22Rv1 (cell line): ENCODE measurements around the gene PALLD.

Experiments
- H3K27ac ChIP-seq: fragments of 450-650 bp; 2 replicates; pipeline ENCODE4 v1.5.1; 2017
- ZFX ChIP-seq: fragments of 450-650 bp; IDR thresholded peaks from 2 replicates; pipeline ENCODE4 v1.6.1; 2017; ENCODE audit warnings: antibody characterized with exemption, borderline replicate concordance
- TF ChIP-seq, protein P1 (sequence below): fragments of 450-650 bp; IDR thresholded peaks from 2 replicates; pipeline ENCODE4 v1.5.1; 2017; ENCODE audit warnings: mild to moderate bottlenecking

PALLD gene

DNA sequence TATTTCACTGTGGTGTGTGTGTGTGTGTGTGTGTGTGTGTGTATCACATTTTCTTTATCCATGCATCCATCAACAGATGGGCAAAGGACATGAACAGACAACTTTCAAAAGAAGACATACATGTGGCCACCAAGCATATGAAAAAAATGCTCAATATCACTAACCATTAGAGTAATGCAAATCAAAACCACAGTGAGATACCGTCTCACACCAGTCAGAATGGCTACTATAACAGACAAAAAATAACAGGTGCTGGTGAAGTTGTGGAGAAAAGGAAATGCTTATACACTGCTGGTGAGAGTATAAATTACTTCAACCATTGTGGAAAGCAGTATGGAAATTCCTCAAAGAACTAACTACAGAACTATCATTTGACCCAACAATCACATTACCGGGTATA lies 83.4 kb downstream of the PALLD start:
- no peak for TF ChIP-seq ZFX
- TF ChIP-seq, protein P1, sequence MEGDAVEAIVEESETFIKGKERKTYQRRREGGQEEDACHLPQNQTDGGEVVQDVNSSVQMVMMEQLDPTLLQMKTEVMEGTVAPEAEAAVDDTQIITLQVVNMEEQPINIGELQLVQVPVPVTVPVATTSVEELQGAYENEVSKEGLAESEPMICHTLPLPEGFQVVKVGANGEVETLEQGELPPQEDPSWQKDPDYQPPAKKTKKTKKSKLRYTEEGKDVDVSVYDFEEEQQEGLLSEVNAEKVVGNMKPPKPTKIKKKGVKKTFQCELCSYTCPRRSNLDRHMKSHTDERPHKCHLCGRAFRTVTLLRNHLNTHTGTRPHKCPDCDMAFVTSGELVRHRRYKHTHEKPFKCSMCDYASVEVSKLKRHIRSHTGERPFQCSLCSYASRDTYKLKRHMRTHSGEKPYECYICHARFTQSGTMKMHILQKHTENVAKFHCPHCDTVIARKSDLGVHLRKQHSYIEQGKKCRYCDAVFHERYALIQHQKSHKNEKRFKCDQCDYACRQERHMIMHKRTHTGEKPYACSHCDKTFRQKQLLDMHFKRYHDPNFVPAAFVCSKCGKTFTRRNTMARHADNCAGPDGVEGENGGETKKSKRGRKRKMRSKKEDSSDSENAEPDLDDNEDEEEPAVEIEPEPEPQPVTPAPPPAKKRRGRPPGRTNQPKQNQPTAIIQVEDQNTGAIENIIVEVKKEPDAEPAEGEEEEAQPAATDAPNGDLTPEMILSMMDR = no peak

GRCh38 chr4:168584321-168584771 lies 87.5 kb downstream of the PALLD start:
- TF ChIP-seq, protein P1 = no peak
- no peak for TF ChIP-seq ZFX
- H3K27ac ChIP-seq = no peak overlapping the region

More for the DNA sequence above, 83.4 kb downstream of the PALLD start:
- no peak overlapping the region for H3K27ac ChIP-seq

- TF ChIP-seq, protein P1 = peak; percentile 76
- TF ChIP-seq ZFX = no peak
- H3K27ac ChIP-seq = no peak overlapping the region
These were observed 88.6 kb downstream of the PALLD start for GRCh38 chr4:168585168-168586091.

GRCh38 chr4:168586926-168587325 lies 90.1 kb downstream of the PALLD start:
- H3K27ac ChIP-seq = no peak overlapping the region
- TF ChIP-seq ZFX = no peak
- TF ChIP-seq, protein P1 = no peak

- TF ChIP-seq, protein P1 = no peak
- no peak for TF ChIP-seq ZFX
- no peak overlapping the region for H3K27ac ChIP-seq
These were observed 90.7 kb downstream of the PALLD start for GRCh38 chr4:168587411-168588125.

- no peak for TF ChIP-seq ZFX
- TF ChIP-seq, protein P1 = no peak
- no peak overlapping the region for H3K27ac ChIP-seq
These were observed 92.2 kb downstream of the PALLD start for GRCh38 chr4:168588916-168589531.
